ENCODE measurements around the gene TTC23.
A peak's percentile ranks its signal among the peaks of the same experiment; 100 is the strongest.
"Not testable (repeated sequence)": the region's sequence is repeated elsewhere in the genome, so short reads cannot be mapped to it uniquely, and the experiment has no call there.

The TTC23 gene

DNA sequence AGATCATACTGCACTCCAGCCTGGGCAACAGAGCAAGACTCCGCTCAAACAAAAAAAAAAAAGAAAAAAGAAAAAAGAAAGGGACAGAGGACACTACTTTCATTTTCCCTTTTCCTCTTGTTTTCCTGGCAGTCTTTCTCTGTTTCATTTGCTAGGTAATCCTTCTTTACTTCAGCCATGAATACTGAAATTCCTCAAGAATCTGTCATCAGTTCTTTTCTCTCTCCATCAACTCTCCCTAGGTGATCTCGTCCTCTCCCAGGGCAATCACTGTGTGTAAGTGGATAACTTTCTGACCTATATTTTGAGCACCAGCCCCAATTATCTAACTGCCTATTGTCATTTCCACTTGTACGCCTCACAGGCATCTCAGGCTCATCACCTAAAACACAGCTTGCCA lies 51.5 kb downstream of the TTC23 start:
- no peak for DNase-seq

DNA sequence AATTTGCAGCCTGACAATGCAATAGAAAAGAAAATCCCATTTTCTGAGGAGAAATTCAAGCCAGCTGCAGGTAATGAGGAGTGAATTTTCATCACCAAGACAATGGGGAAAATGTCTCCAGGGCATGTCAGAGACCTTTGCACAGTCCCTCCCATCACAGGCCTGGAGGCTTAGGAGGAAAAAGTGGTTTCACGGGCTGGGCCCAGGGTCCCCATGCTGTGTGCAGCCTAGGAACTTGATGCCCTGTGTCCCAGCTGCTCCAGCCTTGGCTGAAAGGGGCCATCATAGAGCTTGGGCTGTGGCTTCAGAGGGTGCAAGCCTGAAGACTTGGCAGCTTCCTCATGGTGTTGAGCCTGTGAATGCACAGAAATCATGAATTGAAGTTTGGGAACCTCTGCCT lies 57.2 kb downstream of the TTC23 start:
- DNase-seq, result not testable (repeated sequence)

DNA sequence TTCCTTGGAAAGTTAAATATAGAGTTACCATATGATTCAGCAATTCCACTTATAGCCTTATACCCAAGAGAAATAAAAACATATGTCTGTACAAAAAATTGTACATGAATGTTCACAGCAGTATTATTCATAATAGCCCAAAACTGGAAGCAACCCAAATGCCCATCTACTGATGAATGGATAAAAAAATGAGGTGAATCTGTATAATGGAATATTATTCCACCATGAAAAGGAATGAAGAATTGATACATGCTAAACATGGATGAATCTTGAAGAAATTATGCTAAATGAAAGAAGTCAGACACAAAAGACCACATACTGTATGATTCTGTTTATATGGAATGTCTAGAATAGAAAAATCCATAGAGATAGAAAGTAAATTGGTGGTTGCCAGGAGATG lies 61.4 kb downstream of the TTC23 start:
- no peak for DNase-seq

GRCh38 chr15:99185414-99186130 lies 63.8 kb downstream of the TTC23 start:
- no peak for DNase-seq

DNA sequence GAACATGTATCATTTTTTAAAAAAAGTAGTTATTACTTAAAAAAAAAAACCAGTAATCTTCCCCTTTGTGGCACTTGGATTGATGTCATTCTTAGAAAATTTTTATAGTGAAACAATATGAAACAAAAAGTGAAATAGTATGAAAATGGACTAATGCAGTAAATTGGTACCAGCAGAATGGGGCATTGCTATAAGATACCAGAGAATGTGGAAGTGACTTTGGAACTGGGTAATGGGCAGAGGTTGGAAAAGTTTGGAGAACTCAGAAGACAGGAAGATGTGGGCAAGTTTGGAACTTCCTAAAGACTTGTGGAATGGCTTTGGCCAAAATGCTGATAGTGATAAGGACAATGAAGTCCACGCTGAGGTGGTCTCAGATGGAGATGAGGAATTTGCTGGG lies 66.6 kb downstream of the TTC23 start:
- DNase-seq, result no peak

GRCh38 chr15:99181545-99181971 lies 67.8 kb downstream of the TTC23 start:
- DNase-seq, result no peak

DNA sequence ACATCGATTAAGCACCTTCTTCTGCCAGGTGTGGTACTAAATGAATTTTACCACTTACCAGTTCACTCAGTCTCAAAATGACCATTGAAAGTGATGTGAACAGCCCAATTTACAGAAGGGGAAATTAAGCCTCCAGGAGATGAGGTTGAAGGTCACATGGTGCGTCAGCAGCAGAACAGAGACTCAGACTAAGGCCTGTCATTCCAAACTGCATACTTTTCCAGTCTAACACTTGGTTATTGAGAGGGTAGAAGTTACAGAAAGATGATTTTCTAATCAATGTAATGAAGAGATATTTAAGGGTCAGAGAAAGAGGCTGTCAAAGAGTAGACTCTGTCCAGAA lies 68.4 kb downstream of the TTC23 start:
- no peak for DNase-seq

- DNase-seq, result no peak
Observed at GRCh38 chr15:99180086-99180963, 69.1 kb downstream of the TTC23 start.

GRCh38 chr15:99177679-99178078 lies 71.7 kb downstream of the TTC23 start:
- DNase-seq, result no peak

DNA sequence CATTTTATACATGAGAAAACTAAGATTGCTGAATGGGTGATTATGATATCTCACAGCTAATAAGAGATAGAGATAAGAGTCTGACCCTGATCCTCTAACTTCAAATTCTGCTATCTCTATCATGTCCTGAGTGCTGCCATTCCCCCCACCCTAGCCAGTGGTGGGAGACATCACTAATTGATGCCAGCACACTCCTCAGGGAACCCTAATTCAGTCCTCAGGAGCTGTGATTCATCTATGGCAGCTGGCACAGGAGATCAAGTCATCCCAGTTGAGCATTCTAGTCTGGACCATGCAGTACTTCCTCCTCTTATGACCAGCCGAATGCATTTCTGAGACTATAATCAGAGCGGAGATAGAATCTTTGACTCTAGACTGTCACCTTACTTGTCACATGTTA lies 72.6 kb downstream of the TTC23 start:
- DNase-seq, result no peak

DNA sequence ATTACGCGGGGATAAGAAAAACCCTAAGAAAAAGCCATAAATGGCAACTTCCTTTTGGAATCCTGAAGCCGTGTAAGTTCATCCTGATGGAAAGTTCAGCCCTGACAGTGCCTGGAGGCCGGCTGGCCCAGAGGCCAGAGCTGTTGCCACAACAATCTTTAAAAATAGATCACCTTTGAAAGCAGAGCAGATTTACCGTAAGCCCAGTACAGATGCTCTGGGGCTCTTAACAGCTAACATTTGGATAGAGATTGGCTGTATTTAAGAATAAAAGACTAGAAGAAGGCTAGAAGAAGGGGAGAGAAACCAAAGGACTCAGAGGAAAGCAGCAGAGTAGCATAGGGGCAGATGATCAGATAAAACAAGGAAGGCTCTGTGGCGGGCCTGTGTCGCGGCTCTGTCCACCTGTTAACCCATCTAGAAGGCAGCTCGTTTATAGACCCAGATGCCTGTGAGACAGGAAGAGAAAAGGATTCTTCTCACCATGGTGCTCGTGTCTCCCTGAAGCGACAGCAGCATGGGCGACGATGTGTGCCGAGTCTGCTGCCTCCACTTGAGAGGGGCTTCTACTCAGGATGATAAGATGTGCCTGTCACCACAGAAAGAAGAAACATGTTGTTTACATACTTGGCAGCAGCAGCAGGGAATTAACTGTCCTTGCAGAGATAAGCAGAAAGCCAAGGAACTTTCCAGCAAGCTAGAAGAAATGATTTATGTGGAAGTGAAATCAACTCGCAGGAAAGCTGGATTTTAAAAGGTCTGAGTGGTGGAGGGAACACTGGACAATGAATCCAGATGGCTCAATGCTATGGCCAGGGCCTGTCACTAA lies 74.6 kb downstream of the TTC23 start:
- no peak for DNase-seq

DNA sequence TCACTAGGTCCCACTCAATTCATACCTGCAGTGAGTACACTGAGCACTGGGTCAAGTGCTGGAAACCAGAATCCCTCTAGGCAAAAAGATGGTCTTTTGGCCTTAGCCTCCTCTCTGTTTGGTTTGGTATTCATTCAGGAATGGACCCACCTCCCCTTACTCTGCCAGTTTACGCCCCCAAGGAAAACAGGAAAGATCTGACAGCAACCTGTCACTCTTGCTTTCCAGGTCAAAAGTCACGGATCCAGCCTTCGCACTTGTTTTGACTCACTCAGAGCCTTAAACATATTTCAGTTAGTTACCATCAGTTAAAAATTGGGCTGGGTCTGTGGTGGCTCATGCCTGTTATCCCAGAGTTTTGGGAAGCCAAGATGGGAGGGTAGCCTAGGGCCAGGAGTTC lies 76.4 kb downstream of the TTC23 start:
- no peak for DNase-seq

DNA sequence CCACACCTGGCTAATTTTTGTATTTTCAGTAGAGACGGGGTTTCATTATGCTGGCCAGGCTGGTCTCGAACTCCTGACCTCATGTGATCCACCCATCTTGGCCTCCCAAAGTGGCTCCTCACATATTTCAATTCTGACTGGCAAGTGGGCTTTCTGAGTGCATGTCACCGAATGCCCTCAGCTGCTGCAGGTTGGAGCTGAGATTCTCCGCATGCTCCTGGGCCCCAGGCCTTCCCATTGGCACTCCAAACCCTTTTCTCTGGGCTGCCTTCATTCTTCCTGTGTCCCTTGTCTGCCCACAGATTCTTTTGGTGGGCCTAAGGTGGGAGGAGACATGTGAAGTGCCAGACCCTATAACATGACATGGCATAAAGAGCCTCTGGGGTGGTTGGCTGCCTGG lies 77.2 kb downstream of the TTC23 start:
- no peak for DNase-seq

- no peak for DNase-seq
Observed at GRCh38 chr15:99170476-99171065, 78.8 kb downstream of the TTC23 start.

DNA sequence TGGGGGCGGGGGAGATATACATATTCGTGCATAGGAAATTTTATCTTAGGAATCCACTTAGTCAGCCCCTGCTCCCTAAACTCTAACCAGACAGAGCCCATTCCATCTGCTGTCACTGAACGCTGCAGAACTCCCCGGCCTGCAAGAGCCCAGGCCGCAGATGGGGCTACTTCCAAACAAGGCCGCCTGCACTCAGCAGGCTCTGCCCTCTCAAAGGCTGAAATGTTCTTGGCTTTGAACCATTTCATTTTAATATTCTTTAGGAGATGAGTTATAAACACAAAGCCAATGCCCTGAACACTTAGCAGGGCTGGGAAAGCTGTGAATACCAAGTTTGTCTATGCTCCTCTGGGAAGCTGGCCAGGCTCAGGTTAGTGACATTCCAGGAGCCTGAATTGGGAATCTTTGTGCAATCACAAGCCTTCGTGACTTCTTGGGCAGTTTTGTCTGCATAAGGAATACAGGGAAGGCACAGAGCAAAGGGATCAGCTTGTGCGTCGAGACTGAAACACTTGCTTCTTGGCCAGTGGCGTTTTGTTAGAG lies 79.5 kb downstream of the TTC23 start:
- DNase-seq, result peak in 1 of 56 donors; percentile 29

DNA sequence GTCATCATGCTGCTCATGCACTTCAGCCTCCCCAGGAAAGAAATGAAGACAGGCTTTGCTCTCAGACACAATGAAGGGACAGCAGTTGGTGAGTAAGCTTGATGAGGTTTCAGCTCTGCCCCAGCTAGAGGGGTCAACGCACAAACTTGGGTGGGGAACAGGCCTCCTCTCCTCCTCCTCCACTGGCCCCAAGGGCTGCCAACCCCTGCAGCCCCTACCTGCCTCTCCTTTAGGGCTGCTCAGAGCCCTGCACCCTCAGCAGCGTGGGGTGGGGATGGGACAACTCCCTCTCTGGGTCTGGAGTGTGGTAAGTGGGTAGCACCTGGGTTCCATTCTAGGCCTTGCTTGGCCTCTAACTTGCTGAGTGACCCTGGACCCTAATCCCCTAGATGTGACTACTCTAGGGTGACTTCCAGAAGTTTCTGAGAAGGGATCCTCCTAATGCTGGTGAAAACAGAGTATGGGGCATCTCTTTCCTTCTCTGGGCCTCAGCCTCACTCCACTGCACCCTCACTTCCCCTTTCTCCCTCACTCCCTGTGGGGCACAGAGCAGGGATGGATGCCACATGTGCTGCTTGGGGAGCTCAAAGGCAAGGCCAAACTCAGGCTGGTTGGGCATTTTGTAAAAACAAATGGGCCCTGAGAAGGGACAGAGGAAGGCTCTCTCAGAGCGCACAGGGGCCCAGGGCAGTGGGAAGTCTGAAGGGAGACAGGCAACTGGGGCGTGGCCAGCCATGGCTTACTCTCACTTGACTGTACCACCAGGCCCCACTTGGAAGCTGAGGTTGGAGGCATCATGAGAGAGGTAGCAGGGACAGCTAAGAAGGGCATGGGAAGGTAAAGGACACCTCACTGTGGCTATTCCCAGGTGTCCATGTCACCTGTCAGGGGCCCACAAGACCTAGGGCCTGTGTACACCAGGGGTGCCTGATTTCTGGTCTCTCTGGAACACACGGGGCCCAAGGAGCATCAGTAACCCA lies 80.5 kb downstream of the TTC23 start:
- no peak for DNase-seq

DNA sequence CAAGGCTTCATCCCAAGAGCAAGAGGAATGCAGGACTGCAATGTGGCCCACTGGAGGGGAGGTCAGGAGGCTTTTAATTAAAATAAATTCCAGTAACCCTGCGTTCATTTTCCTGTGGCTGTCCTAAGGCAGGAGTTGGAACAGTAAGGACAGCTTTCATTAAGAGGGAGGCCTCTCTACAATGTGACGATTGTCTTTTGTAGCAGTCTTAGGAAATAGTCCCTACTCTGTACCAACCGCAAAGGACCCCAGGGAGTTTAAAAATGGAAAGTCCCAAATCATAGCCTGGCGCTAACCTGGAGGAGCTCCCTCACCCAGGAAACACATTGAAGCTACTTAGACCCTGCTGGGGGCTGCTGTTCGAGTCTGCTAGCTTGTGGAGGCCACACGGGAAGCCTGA lies 81.7 kb downstream of the TTC23 start:
- DNase-seq, result no peak

GRCh38 chr15:99167201-99167600 lies 82.2 kb downstream of the TTC23 start:
- no peak for DNase-seq

- DNase-seq, result no peak
Observed at GRCh38 chr15:99165956-99166689, 83.3 kb downstream of the TTC23 start.

Data from nucleus accumbens (tissue), 56 donors.